ENCODE results near the gene CRMP1.

The CRMP1 gene

DNA sequence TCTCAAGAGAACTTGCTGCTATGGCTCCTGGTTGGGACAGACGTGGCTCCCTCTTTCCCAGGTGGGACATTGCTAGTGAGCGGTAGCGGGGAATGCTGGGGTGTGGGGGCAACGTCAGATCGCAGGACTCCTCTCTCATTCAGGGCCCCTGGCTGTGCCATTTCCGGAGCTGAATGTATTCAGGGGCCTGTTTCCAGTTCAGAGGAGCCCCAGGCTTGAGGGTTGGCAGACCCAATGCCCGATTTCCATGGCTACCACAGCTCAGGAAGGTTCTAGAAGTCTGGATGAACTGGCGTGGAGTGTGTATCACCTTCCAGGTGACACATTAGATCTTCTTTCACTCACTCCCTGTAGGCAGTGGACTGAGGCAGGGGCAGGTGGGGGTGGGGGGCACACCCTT is 26.2 kb upstream of the CRMP1 start:
- DNase-seq: no peak

DNA sequence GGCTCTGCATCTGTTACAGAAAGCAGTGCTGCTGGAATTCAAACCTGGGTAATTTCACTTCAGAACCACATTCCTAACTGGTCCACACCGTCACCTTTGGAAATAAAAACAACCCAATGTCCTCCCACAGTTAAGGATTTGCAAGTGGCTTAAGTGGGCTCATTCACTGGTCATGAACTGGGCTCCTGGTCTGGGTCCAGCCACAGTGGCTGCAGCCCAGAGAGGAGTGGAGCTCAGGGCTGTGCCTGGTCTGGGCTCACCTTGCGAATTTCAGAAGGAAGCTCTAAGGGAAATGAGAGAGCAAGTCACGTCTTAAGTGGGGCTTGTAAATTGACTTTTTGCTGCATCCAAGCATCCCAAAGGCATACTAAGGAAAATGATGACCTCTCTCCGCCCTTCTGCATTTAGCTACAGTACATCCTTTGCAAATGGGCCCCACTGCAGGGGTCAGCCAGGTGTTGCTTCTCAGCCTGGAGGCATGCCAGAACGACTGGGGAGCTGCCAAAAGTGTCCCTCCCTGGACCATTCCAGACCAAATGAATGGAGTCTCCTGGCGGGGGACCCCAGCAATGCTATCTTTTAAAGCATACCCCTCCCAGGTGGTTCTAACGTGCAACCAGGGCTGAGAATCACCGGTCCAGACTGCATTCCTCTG is 25.6 kb upstream of the CRMP1 start:
- DNase-seq: no peak

GRCh38 chr4:5917672-5918071 is 24.8 kb upstream of the CRMP1 start:
- DNase-seq: no peak

- DNase-seq: no peak
Observed at GRCh38 chr4:5916229-5916628, 23.3 kb upstream of the CRMP1 start.

DNA sequence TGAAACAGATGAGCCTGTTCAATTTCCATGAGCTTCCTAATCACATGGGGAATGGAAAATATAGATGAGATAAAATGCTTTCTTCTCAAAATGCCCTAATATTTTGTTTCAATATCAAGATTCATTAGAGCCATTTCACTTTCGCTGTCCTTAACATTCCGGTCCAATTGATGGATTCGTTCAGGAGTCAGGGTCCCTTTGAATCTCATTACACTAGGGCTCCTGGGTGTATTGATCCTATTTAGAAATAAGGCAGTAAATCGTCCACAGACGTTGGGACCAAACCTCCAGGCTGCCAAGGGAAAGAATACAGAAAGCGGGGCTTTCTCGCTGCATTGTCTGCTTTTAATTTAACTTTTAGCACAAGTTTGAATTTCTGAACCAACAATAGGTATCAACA is 20.6 kb upstream of the CRMP1 start:
- no peak for DNase-seq

- DNase-seq: no peak
Observed at GRCh38 chr4:5912614-5913019, 19.7 kb upstream of the CRMP1 start.

GRCh38 chr4:5908876-5909427 is 16.1 kb upstream of the CRMP1 start:
- DNase-seq: no peak

DNA sequence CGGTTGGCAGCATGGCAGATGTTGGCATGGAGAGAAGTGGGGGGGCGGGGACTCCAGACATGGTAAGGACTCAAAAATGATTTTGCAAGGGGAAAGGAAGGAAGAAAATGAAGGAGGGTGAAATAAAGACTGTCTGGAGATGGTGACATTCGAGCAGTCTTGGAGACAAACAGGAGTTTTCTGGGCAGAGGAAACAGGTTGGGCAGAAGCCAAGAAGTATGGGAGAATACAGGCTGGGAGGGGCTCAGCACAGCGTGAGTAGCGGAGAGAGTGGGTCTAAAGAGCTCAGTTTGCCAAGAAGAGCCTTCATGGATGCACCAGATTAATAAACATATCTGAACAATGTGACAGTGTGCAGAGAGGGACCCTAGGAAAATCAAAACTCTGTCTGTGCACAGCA is 13.3 kb upstream of the CRMP1 start:
- no peak for DNase-seq

DNA sequence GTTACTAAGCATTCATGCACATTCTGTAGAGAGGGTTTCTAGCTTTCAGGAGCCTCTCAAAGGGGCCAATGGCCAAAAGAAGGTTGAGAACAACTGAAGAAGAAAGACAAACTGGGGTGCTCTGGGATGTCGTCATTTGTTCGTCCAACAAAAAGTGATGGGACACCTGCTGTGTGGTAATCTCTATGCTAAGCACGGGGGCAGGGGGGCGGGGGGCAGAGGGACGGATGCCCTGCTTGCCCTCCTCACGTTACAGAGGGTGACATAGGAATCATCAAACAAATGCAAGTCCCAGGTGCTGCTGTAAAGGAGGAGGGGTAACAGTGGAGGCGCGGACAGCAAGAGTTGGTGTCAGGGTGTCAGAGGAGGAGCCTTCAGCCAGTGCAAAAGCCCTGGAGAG is 12.8 kb upstream of the CRMP1 start:
- no peak for DNase-seq

- DNase-seq: no peak
Observed at GRCh38 chr4:5900844-5901243, 8.0 kb upstream of the CRMP1 start.

DNA sequence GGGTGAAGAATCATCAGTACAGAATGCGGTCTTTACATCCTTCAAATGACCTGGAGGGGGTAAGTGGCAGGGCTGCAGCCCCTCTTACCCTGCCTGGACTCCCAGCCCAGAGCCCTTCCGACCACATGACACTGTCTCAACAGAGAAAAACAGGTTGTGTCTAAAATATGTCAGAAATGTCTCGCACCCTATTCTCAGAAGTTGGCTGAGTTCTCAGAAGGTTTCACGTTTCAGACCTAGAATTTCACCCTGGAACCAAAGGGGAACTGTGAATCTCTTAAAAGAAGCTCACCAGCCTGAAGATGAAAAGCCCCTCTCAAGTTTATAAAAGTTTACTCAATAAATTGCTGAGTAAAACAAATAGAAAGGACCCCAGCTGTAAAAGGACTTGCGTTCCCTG is 7.0 kb upstream of the CRMP1 start:
- no peak for DNase-seq

DNA sequence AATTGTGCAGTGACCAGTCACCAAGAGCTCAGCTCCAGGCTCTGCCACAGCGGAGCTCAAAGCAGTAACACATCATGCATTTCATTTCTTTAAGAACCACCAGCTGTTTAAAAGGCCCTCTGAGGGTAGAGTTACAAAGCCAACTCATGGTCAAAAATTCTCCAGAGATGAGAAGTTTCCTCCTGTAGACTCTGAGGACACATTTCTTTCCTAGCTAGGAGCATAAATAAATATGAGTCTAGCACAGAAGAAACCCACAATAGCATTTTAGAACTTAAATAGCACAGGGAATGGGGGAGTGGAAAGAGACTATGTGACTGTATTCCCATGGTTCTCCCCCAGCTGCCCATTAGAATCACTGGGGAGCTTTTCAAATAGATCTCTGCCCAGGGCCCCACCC is 6.5 kb upstream of the CRMP1 start:
- DNase-seq: no peak

- no peak for DNase-seq
Observed at GRCh38 chr4:5897674-5898073, 4.8 kb upstream of the CRMP1 start.

GRCh38 chr4:5895287-5895686 is 2.4 kb upstream of the CRMP1 start:
- no peak for DNase-seq

DNA sequence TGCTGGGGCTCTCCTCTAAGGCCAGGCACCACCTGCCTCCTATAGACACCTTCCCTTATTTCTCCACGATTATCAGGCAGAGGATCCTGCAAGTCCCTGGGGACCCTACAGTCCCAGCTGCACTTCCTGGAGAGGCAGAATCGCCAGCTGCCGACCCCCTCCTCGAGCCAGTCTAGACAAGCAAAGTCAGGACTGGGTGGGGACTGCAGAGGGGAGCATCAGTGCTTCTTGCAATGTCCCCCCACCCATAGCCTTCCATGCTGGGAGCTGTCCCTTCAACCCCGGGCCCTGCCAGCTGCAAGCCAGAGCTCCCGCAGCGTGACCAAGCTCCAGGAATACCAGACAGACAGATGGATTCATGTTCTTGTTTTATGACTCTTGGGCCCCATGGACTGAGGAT is 1.4 kb upstream of the CRMP1 start:
- no peak for DNase-seq

GRCh38 chr4:5893591-5893990 is 705 bp upstream of the CRMP1 start:
- DNase-seq: no peak

GRCh38 chr4:5892323-5893003 is 423 bp downstream of the CRMP1 start:
- no peak for DNase-seq

DNA sequence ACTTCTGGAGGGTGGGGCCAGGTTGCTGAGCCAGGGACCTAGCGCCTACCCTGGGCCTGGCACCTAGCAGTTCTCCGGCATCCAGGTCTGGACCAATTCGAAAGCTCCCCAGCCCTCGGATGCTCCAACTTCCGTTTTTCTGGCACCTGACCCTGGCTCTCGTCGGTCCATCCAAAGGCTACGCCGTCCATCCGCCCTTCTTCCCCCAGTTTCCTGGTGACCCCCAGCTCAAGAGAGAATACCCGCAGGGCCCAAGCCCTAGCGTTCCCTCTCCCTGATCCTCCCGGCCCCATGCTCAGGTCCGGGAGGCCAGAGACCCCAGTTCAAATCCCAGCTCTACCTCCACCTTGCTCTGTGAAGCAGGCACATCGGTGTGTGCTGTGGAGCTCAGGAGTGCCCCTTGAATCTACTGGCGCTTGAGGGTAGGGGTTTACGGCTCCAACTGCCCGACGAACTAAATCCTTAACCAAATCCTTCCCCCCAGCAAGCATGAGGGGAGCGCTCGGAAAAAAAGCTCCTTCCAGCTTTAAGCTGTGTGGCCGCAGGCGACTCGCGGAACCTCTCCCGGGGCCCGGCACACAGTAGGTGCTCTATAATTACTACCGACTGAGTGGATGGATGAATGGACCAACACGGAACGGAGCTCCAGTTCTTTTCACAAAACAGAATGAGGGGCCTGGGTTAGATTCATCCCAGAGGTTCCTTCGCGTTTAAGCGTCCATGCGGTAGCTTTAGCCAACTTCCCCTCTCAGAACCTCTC is 1.1 kb downstream of the CRMP1 start:
- DNase-seq: no peak

DNA sequence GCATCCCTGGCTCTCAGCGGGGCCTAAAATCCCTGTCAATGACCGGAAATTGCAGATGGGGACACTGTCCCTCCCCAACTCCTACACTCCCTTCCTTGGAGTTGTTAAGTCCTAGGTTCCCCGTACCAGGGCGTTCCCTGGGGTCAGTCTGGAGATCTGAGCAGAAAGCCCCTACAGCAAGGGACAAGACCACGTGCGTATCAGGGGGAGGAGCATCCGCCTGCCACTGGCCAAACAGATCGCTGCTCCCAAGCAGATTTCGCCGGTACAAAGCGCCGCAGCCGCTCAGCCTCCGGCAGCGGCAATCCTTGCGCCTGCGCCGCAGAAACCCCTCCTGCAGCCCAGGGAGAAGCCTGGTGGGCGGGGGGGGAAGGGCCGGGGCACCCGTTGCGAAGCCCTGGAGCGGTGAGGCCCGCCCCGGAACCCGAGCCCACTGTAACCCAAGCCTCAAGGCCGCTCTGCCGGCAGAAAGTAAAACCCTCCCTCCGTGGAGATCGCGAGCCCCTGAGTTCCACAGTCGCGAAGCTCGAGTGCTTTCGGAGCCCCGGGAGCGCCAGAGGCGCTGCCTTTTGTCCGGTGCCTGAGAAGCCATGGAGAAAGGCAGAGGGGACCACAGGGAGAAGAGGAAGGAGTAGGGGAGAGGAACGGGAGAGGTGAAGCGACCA is 2.7 kb downstream of the CRMP1 start:
- no peak for DNase-seq

GRCh38 chr4:5889002-5889696 is 3.7 kb downstream of the CRMP1 start:
- no peak for DNase-seq

DNA sequence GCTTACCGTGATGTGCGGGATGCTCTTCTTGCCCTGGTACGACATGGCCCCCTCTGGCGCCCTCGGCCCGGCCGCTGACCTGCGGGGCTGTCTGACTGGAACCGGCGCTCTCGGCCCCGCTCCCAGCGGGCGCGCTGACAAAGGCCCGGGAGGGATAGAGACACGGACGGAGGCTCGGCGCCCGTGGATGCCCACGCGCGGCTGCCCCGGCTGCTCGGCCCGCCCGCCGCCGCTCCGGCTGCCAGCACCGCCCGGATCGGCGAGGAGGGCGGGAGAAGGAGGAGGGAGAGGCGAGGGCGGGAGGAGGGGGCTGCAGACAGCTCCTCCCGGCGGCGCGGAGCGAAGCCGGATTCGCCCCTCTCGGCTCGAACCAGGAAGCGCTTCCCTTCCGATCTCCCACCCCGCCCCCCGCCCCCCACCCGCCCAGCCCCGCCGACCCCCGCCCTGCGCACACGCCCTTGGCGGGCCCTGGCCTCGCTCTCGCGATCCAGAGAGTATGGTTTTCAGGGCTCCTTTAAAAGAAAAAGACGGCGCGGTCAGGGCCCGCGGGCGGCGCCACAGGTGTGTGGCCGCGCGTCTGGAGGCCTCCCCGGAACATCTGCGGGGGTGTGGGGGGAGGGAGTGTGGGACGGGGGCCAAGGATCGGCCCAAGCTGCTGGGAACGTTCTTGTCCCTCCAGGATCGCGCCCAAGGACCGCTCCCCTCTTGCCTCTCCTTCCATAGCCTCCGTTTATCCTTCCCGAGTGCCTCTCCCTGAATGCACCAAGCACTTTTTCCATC is 4.5 kb downstream of the CRMP1 start:
- no peak for DNase-seq

All from T-helper 1 cell (primary cell).